Gastrocnemius medialis (tissue), 4 donors: ENCODE data around the gene PCDHB6.
"Not testable (repeated sequence)": the region's sequence is repeated elsewhere in the genome, so short reads cannot be mapped to it uniquely, and the experiment has no call there.

Experiments
- CTCF ChIP-seq, 5 experiments: fragments of 450-650 bp in 3 of 5; fragments of 200-600 bp in 2 of 5; sonication (generic) in 2 of 5; IDR thresholded peaks in 4 of 5; conservative IDR thresholded peaks in 1 of 5; 1 replicate in 4 of 5; 2 replicates in 1 of 5; pipeline ENCODE4 v1.5.1; 2016 to 2019; ENCODE audit warnings: antibody characterized with exemption in 5 of 5, mild to moderate bottlenecking in 3 of 5, moderate library complexity in 3 of 5
- POLR2A ChIP-seq, 2 donors: fragments of 450-650 bp; IDR thresholded peaks; one replicate each; pipeline ENCODE4 v1.6.1; 2017; ENCODE audit warnings: antibody characterized with exemption in 2 of 2, mild to moderate bottlenecking in 2 of 2, moderate library complexity in 2 of 2

DNA sequence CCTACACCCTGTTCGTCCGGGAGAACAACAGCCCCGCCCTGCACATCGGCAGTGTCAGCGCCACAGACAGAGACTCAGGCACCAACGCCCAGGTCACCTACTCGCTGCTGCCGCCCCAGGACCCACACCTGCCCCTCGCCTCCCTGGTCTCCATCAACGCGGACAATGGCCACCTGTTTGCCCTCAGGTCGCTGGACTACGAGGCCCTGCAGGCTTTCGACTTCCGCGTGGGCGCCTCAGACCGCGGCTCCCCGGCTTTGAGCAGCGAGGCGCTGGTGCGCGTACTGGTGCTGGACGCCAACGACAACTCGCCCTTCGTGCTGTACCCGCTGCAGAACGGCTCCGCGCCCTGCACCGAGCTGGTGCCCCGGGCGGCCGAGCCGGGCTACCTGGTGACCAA is 38.8 kb downstream of the PCDHB6 start:
- TF ChIP-seq POLR2A (IDR thresholded peaks at IDR 0.05); CTCF (IDR thresholded peaks at IDR 0.05 in 4 of 5, conservative IDR thresholded peaks at IDR 0.05 in 1 of 5): not testable (repeated sequence)
